ENCODE results near the gene CDKN1C.

- TF ChIP-seq CTCF (IDR thresholded peaks at IDR 0.05; ENCODE audit: insufficient read depth, low read length), result no peak
- TF ChIP-seq POLR2AphosphoS5 (IDR thresholded peaks at IDR 0.05; ENCODE audit: low read depth), result no peak
- TF ChIP-seq REST (IDR thresholded peaks at IDR 0.05; ENCODE audit: insufficient replicate concordance, low read depth), result no peak
- no peak for TF ChIP-seq GABPA (IDR thresholded peaks at IDR 0.05; ENCODE audit: low read depth)
Observed at GRCh38 chr11:2928605-2929530, 43.3 kb upstream of the CDKN1C start, which contains the start of gene PHLDA2.
